H9 (cell line): ENCODE measurements around the gene CTDSPL2. TPM values are rescaled to one million over a fixed set of nuclear protein-coding genes. Genes with fewer than 3 reads are reported as not detected.

Experiments used
- DNase-seq: peaks from one replicate; pipeline ENCODE4 v3.0.0-alpha.2; 2017
- H2AFZ ChIP-seq: one replicate; pipeline ENCODE4 v1.6.1; 2013; ENCODE audit warnings: mild to moderate bottlenecking, low read length, control low read depth, moderate library complexity
- H2AK5ac ChIP-seq: 2 replicates; pipeline ENCODE4 v1.6.1; 2013; ENCODE audit warnings: low read length, control low read depth, mixed read lengths; ENCODE audit not compliant: insufficient read length
- H2BK120ac ChIP-seq: one replicate; pipeline ENCODE4 v1.6.1; 2013; ENCODE audit warnings: low read depth, mild to moderate bottlenecking, low read length, control low read depth, inconsistent platforms; ENCODE audit not compliant: poor library complexity, severe bottlenecking
- H2BK12ac ChIP-seq: 2 replicates; pipeline ENCODE4 v1.6.1; 2013; ENCODE audit warnings: low read length, control low read depth, mixed read lengths, low read depth; ENCODE audit not compliant: insufficient read length
- H2BK15ac ChIP-seq: 2 replicates; pipeline ENCODE4 v1.6.1; 2013; ENCODE audit warnings: low read depth, low read length, control low read depth
- H2BK20ac ChIP-seq: one replicate; pipeline ENCODE4 v1.6.1; 2013; ENCODE audit warnings: low read depth, mild to moderate bottlenecking, low read length, control low read depth, inconsistent platforms; ENCODE audit not compliant: poor library complexity, severe bottlenecking
- H2BK5ac ChIP-seq: 2 replicates; pipeline ENCODE4 v1.6.1; 2013; ENCODE audit warnings: low read length, control low read depth, mixed read lengths; ENCODE audit not compliant: insufficient read length
- H3K14ac ChIP-seq: 2 replicates; pipeline ENCODE4 v1.6.1; 2013; ENCODE audit warnings: low read length, control low read depth; ENCODE audit not compliant: insufficient read depth
- H3K18ac ChIP-seq: 2 replicates; pipeline ENCODE4 v1.6.1; 2013; ENCODE audit warnings: low read depth, mild to moderate bottlenecking, mixed read lengths, low read length, control low read depth; ENCODE audit not compliant: insufficient read length
- H3K23ac ChIP-seq: 2 replicates; pipeline ENCODE4 v1.6.1; 2013; ENCODE audit warnings: low read length, control low read depth, mixed read lengths, low read depth; ENCODE audit not compliant: insufficient read length
- H3K23me2 ChIP-seq: 2 replicates; pipeline ENCODE4 v1.6.1; 2013; ENCODE audit warnings: low read depth, mild to moderate bottlenecking, mixed read lengths, low read length, control low read depth; ENCODE audit not compliant: insufficient read length, poor library complexity, severe bottlenecking
- H3K27ac ChIP-seq: 2 replicates; pipeline ENCODE4 v1.5.1; 2013; ENCODE audit warnings: low read length, control low read depth, mixed read lengths, low read depth; ENCODE audit not compliant: insufficient read length
- H3K27me3 ChIP-seq: 2 replicates; pipeline ENCODE4 v1.6.1; 2013; ENCODE audit warnings: low read length, control low read depth, inconsistent platforms; ENCODE audit not compliant: insufficient read depth
- H3K4ac ChIP-seq: 2 replicates; pipeline ENCODE4 v1.6.1; 2013; ENCODE audit warnings: low read depth, mild to moderate bottlenecking, control low read depth, inconsistent platforms, low read length, moderate library complexity
- H3K4me1 ChIP-seq: 2 replicates; pipeline ENCODE4 v1.6.1; 2013; ENCODE audit warnings: low read length, control low read depth, inconsistent platforms; ENCODE audit not compliant: insufficient read depth
- H3K4me2 ChIP-seq: 2 replicates; pipeline ENCODE4 v1.6.1; 2013; ENCODE audit warnings: low read length, control low read depth, mixed read lengths; ENCODE audit not compliant: insufficient read length, insufficient read depth
- H3K56ac ChIP-seq: 2 replicates; pipeline ENCODE4 v1.6.1; 2013; ENCODE audit warnings: low read depth, mild to moderate bottlenecking, mixed read lengths, low read length, control low read depth; ENCODE audit not compliant: insufficient read length
- H3K79me1 ChIP-seq: 2 replicates; pipeline ENCODE4 v1.6.1; 2013; ENCODE audit warnings: low read depth, mild to moderate bottlenecking, moderate library complexity, low read length, control low read depth, inconsistent platforms; ENCODE audit not compliant: insufficient read depth, poor library complexity, severe bottlenecking
- H3K79me2 ChIP-seq: 2 replicates; pipeline ENCODE4 v1.6.1; 2013; ENCODE audit warnings: low read length, control low read depth, inconsistent platforms; ENCODE audit not compliant: insufficient read depth
- H3K9ac ChIP-seq: 2 replicates; pipeline ENCODE4 v1.6.1; 2013; ENCODE audit warnings: low read length, control low read depth, mixed read lengths; ENCODE audit not compliant: insufficient read length; ENCODE audit errors: extremely low read depth
- H3K9me3 ChIP-seq: one replicate; pipeline ENCODE4 v1.6.1; 2013; ENCODE audit warnings: low read depth, low read length, inconsistent platforms; ENCODE audit not compliant: control insufficient read depth
- H3T11ph ChIP-seq: one replicate; pipeline ENCODE4 v1.6.1; 2013; ENCODE audit warnings: mild to moderate bottlenecking, low read length, control low read depth, inconsistent platforms
- H4K20me1 ChIP-seq: one replicate; pipeline ENCODE4 v1.6.1; 2013; ENCODE audit not compliant: control insufficient read depth, insufficient read length, insufficient read depth
- H4K5ac ChIP-seq: 2 replicates; pipeline ENCODE4 v1.6.1; 2013; ENCODE audit warnings: low read depth, mild to moderate bottlenecking, mixed read lengths, low read length, control low read depth; ENCODE audit not compliant: insufficient read length
- H4K8ac ChIP-seq: replicated peaks from 2 replicates; pipeline ENCODE4 v1.6.1; 2013; ENCODE audit warnings: low read length, control low read depth, mixed read lengths, low read depth; ENCODE audit not compliant: insufficient read length
- H4K91ac ChIP-seq: 2 replicates; pipeline ENCODE4 v1.6.1; 2013; ENCODE audit warnings: low read depth, mild to moderate bottlenecking, moderate library complexity, mixed read lengths, low read length, control low read depth; ENCODE audit not compliant: insufficient read length
- H3K27ac Mint-ChIP-seq, 3 experiments: 2 replicates in 2 of 3; 3 replicates in 1 of 3; pipeline ENCODE4 v1.8.0; 2020 to 2021; ENCODE audit warnings: mixed read lengths in 3 of 3, mild to moderate bottlenecking in 1 of 3, moderate library complexity in 1 of 3
- H3K27me3 Mint-ChIP-seq: 2 replicates; pipeline ENCODE4 v1.8.0; 2021; ENCODE audit warnings: low read depth, mild to moderate bottlenecking, moderate library complexity, mixed read lengths
- H3K36me3 Mint-ChIP-seq, 3 experiments: 2 replicates in 2 of 3; 3 replicates in 1 of 3; pipeline ENCODE4 v1.8.0; 2020 to 2021; ENCODE audit warnings: low read depth in 3 of 3, mixed read lengths in 3 of 3; ENCODE audit not compliant: insufficient read depth in 1 of 3
- H3K4me1 Mint-ChIP-seq, 2 experiments: 2 replicates each; pipeline ENCODE4 v1.8.0; 2020; ENCODE audit warnings: mixed read lengths in 2 of 2
- H3K4me3 Mint-ChIP-seq, 2 experiments: 2 replicates in 1 of 2; 3 replicates in 1 of 2; pipeline ENCODE4 v1.8.0; 2020 to 2021; ENCODE audit warnings: mild to moderate bottlenecking in 2 of 2, mixed read lengths in 2 of 2, moderate library complexity in 1 of 2
- H3K9me3 Mint-ChIP-seq, 2 experiments: 2 replicates in 1 of 2; 3 replicates in 1 of 2; pipeline ENCODE4 v1.8.0; 2020; ENCODE audit warnings: mild to moderate bottlenecking in 2 of 2, mixed read lengths in 2 of 2, moderate library complexity in 1 of 2
- WGBS: extraction: QIAGEN DNeasy Blood & Tissue Kit; methylation state at CpG from one replicate; pipeline ENCODE4 v1.1.7; 2013; ENCODE audit warnings: missing lambda C conversion rate, low lambda C conversion rate, mixed read lengths; ENCODE audit not compliant: insufficient read length; ENCODE audit errors: extremely low coverage; 5-methylcytosine and 5-hydroxymethylcytosine counted together
- total RNA-seq: library from RNA; stranded (reverse); gene quantifications from 2 replicates; pipeline ENCODE4 v1.2.1, GENCODE V29; 2021
- TF ChIP-seq, protein P1 (sequence below): fragments of 200-600 bp; sonication (generic); conservative IDR thresholded peaks from 3 replicates; pipeline ENCODE4 v1.8.0; 2021; ENCODE audit warnings: antibody characterized with exemption, mild to moderate bottlenecking

Gene CTDSPL2
- total RNA-seq, 1 experiment from 2014 or later: 78.8 TPM

DNA sequence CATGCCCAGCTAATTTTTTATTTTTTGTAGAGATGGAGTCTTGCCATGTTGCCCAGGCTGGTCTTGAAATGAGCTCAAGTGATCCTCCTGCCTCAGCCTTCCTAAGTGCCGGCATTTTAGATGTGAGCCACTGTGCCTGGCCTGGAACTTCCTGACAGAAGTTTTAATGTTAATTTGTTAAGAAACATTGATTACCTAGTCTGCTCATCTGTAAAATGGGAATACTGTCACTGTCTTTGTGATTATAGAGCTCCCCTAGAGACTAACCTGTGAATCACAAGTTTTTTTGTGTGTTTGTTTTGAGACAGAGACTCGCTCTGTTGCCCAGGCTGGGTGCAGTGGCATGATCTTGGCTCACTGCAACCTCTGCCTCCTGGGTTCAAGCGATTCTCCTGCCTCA lies 105.3 kb downstream of the CTDSPL2 start:
- Mint-ChIP-seq H3K9me3 (no peaks in the 10 kb centered on the region), H3K4me1 (peaks cover 10 to 15% of the 10 kb centered on the region in 2 experiments), H3K36me3 (peaks cover 1 to 13% (median 6%) of the 10 kb centered on the region in 3 experiments; a peak in 5 of 7 replicates), H3K27ac (no peak overlapping the region; a peak in 2 of 7 replicates), H3K27me3 (no peaks in the 10 kb centered on the region), H3K4me3 (peak overlapping the region in 1 of 2 experiments; percentile 29; a peak in 1 of 5 replicates)
- no peaks in the 10 kb centered on the region for H3K4me1 ChIP-seq
- no CpG with 5 or more reads among the region's 3 CpGs for WGBS
- H2BK20ac ChIP-seq: no peak overlapping the region
- H3K23me2 ChIP-seq: peaks cover 10% of the 10 kb centered on the region
- no peaks in the 10 kb centered on the region for H4K20me1 ChIP-seq
- H3K14ac ChIP-seq: no peak overlapping the region
- H3K56ac ChIP-seq: no peak overlapping the region
- no peak overlapping the region for H3K27ac ChIP-seq
- no peak overlapping the region for H2BK5ac ChIP-seq
- peaks cover 2% of the 10 kb centered on the region; the same call in 1 of the 2 replicates for H3K79me2 ChIP-seq
- H3T11ph ChIP-seq: no peak overlapping the region
- no peak for DNase-seq
- no peak overlapping the region for H2AK5ac ChIP-seq
- no peak overlapping the region for H3K23ac ChIP-seq
- no peaks in the 10 kb centered on the region for H3K9me3 ChIP-seq
- H3K18ac ChIP-seq: no peak overlapping the region
- no peak overlapping the region for H2BK15ac ChIP-seq
- no peak overlapping the region for H2BK120ac ChIP-seq
- no peak overlapping the region for H4K8ac ChIP-seq
- TF ChIP-seq, protein P1, sequence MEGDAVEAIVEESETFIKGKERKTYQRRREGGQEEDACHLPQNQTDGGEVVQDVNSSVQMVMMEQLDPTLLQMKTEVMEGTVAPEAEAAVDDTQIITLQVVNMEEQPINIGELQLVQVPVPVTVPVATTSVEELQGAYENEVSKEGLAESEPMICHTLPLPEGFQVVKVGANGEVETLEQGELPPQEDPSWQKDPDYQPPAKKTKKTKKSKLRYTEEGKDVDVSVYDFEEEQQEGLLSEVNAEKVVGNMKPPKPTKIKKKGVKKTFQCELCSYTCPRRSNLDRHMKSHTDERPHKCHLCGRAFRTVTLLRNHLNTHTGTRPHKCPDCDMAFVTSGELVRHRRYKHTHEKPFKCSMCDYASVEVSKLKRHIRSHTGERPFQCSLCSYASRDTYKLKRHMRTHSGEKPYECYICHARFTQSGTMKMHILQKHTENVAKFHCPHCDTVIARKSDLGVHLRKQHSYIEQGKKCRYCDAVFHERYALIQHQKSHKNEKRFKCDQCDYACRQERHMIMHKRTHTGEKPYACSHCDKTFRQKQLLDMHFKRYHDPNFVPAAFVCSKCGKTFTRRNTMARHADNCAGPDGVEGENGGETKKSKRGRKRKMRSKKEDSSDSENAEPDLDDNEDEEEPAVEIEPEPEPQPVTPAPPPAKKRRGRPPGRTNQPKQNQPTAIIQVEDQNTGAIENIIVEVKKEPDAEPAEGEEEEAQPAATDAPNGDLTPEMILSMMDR: peak; percentile 54; the same call in 2 of the 3 replicates
- no peak overlapping the region for H3K4me2 ChIP-seq
- H2AFZ ChIP-seq: no peak overlapping the region
- no peak overlapping the region for H4K91ac ChIP-seq
- H4K5ac ChIP-seq: no peak overlapping the region
- H3K4ac ChIP-seq: no peak overlapping the region
- no peaks in the 10 kb centered on the region for H3K27me3 ChIP-seq
- H3K9ac ChIP-seq: no peak overlapping the region
- no peaks in the 10 kb centered on the region for H3K79me1 ChIP-seq
- no peak overlapping the region for H2BK12ac ChIP-seq
